Memory B cell (primary cell): ENCODE results near the gene VWC2.
"Not testable (repeated sequence)": the region's sequence is repeated elsewhere in the genome, so short reads cannot be mapped to it uniquely, and the experiment has no call there.

Source experiments
- ATAC-seq: fragments of 150-1000 bp; cut with Tn5 transposase; 2 replicates; pipeline ENCODE4 v1.10.0; 2021; ENCODE audit warnings: low read depth, mild to moderate bottlenecking, moderate library complexity
- DNase-seq, 2 donors: peaks; one replicate each; pipeline ENCODE4 v3.0.0; 2022; ENCODE audit warnings: low spot score in 2 of 2
- H3K27ac Mint-ChIP-seq: one replicate; pipeline ENCODE4 v1.8.0; 2022; ENCODE audit warnings: mild to moderate bottlenecking, moderate library complexity, mixed read lengths
- H3K27me3 Mint-ChIP-seq: one replicate; pipeline ENCODE4 v1.8.0; 2022; ENCODE audit warnings: mixed read lengths
- H3K36me3 Mint-ChIP-seq: one replicate; pipeline ENCODE4 v1.8.0; 2022; ENCODE audit warnings: mild to moderate bottlenecking, mixed read lengths
- H3K4me1 Mint-ChIP-seq: one replicate; pipeline ENCODE4 v1.8.0; 2022; ENCODE audit warnings: mixed read lengths
- H3K4me3 Mint-ChIP-seq: one replicate; pipeline ENCODE4 v1.8.0; 2022; ENCODE audit warnings: mild to moderate bottlenecking, moderate library complexity, mixed read lengths
- H3K9me3 Mint-ChIP-seq: one replicate; pipeline ENCODE4 v1.8.0; 2022; ENCODE audit warnings: mixed read lengths

The VWC2 gene

DNA sequence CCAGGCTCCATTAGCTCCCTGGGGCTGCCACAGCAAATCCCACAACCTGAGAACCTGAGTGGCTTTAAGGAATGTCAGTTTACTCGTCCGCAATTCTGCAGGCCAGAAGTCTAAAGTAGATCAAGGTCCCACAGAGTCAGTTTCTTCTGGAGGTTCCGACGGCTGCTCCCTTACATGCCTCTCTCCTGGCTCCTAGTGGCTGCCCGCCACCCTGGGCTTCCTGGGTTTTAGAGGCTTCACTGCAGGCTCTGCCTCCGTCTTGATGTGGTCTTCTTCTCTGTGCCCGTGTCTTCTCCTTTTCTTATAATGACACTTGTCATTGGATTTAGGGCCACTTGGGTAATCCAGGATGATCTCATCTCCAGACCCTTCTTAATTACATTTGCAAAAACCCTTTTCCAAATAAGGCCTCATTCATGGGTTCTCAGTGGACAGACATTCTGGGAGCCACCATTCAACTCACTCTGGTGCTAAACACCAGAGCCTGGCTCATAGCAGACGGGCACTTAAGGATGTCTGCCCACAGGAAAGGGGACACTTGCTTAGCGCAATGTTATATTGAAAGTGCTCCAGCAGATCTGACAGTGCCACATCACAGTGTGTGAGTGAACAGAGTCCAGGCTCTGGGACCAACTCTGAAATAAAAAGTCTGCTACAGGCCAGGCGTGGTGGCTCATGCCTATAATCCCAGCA lies 77.6 kb downstream of the VWC2 start:
- DNase-seq, result no peak
- H3K9me3 Mint-ChIP-seq, result peaks cover 1% of the 10 kb centered on the region
- no peaks in the 10 kb centered on the region for H3K4me1 Mint-ChIP-seq
- H3K4me3 Mint-ChIP-seq, result no peak overlapping the region
- no peak overlapping the region for H3K27ac Mint-ChIP-seq
- ATAC-seq, result no peak
- no peaks in the 10 kb centered on the region for H3K27me3 Mint-ChIP-seq
- H3K36me3 Mint-ChIP-seq, result no peaks in the 10 kb centered on the region

DNA sequence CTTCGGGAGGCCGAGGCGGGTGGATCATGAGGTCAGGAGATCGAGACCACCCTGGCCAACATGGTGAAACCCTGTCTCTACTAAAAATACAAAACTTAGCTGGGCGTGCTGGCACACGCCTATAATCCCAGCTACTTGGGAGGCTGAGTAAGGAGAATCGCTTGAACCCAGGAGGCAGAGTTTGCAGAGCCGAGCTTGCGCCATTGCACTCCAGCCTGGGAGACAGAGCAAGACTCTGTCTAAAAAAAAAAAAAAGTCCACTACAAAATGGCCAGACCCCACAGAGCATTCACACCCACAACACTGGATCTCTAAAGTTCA lies 78.1 kb downstream of the VWC2 start:
- ATAC-seq, H3K4me3 Mint-ChIP-seq, H3K4me1 Mint-ChIP-seq, H3K36me3 Mint-ChIP-seq, H3K27me3 Mint-ChIP-seq, H3K9me3 Mint-ChIP-seq, H3K27ac Mint-ChIP-seq, DNase-seq: not testable (repeated sequence)

DNA sequence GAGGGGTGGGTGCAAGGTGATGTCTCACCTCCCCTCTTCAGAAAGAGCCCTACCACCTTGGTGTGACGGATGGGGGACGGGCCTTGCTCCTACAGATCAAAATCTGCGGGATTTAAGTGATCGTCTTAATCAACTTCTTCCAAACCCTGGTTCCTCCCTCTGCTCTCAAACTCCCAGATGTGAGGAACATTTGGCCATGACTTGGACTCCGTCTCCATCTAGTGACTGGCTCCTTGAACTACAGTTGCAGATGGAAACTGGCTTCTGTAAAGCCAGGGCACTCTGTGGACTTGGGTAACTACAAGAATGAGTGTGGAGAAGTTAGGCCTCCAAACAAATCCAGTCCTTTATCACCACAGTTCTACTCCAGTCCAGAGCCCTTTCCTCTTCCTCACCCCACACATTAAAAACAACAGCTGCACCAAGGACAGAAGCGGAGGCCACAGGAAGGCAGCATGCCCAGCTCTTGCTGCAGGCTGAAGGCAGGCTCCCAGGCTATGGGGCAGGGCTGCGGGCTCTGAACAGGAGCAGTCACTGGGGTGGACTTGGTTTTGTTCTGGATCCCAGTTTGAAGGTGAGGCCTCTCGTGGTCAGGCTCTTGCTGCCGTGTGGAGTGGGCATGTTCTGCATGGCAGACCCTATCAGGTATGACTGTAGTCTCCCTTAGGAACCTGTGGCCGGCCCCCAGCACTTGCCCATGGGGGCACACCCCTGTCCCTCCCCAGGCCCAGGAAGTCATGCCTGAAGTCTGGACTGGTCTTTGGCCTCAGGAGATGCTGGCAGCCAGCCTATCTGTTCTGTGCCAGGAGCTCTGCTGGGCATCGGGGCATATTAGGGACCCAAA lies 79.4 kb downstream of the VWC2 start:
- Mint-ChIP-seq H3K27ac (no peak overlapping the region), H3K36me3 (no peaks in the 10 kb centered on the region), H3K27me3 (no peaks in the 10 kb centered on the region), H3K4me3 (no peak overlapping the region), H3K9me3 (peaks cover 1% of the 10 kb centered on the region), H3K4me1 (no peaks in the 10 kb centered on the region)
- ATAC-seq (no peak), DNase-seq (no peak)

DNA sequence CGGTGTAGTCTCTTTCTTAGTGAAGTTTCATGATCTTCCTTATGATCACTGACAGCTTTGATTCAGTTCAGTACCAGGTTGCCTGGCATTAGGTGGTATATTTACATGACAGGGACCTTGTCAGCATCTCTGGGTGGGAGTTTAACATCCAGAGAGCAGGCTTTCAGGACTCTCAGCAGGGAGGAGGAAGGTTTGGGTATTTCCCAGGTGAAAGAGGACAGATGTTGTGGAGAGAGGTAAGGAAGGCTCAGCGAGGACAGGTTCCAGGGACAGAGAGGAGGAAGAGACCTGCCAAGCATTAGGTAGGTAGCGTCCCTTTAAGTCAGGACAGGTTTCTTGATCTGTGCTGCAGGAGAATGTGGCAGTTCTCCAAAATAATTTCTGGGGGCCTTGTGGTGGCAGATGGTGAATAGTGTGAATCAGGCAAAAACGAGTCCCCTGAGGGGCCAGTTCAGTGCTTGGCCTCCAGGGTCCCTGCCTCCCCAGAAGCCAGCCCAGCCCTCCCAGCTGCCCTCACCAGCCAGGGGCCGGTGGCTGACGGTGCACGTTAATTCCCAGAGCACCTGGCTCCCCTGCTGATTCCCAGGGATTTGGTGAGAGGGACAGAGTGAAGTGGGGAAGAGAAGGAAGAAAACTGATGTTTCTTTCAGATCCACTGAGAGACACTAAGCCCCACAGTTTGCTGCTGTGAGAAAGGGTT lies 82.0 kb downstream of the VWC2 start:
- Mint-ChIP-seq H3K36me3 (no peaks in the 10 kb centered on the region), H3K27ac (no peak overlapping the region), H3K27me3 (no peaks in the 10 kb centered on the region), H3K4me3 (no peak overlapping the region), H3K4me1 (no peaks in the 10 kb centered on the region), H3K9me3 (peaks cover 3% of the 10 kb centered on the region)
- DNase-seq (no peak), ATAC-seq (no peak)

DNA sequence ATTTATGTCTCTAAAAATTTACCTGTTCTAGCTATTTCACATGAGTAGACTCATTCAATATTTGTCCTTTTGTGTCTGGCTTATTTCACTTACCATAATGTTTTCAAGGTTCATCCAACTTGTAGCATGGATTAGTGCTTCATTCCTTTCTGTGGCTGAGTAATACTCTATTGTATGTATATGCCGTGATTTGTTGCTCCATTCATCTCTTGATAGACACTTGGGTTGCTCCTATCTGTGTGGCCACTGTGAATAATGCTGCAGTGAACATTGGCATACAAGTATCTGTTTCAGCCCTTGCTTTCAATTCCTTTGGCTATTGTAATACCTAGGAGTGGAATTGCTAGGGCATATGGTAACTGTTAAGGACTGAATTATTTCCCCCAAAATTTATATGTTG lies 86.9 kb downstream of the VWC2 start:
- Mint-ChIP-seq H3K27ac (no peak overlapping the region), H3K27me3 (no peaks in the 10 kb centered on the region), H3K4me3 (no peak overlapping the region), H3K36me3 (no peaks in the 10 kb centered on the region), H3K9me3 (peaks cover 2% of the 10 kb centered on the region), H3K4me1 (no peaks in the 10 kb centered on the region)
- DNase-seq (no peak), ATAC-seq (no peak)

DNA sequence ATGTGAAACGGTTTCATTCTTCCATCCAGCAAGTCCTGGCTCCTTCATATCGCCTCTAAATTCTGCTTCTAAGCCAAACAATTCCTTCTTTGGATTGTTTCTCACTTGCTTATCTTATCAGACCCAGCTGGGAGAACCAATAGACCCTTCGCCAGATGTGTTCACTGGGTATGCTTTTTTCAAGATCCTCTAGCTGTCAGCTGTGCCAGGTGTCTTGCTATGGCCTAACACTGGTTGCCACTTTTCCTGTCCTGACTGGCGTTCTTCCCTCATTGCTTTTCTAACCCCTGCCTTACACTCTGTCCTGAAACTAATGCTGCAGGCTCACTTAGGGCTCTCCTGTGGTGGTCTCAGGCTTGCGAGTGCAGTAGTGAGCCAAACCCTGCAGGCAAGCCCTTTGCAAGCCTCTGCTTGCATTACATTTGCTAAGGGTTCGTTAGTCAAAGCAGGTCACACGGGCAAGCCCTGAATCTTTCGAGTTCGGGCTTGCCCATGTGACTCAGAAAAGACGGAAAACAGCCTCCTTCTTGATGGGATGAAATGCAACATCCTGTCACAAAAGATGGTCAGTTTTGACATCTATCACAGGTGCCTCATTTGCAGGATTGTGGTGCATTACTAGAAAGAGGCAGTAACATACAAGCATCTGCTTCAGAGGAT lies 92.8 kb downstream of the VWC2 start:
- H3K4me1 Mint-ChIP-seq, result no peaks in the 10 kb centered on the region
- H3K4me3 Mint-ChIP-seq, result no peak overlapping the region
- DNase-seq, result no peak
- H3K27ac Mint-ChIP-seq, result no peak overlapping the region
- no peaks in the 10 kb centered on the region for H3K36me3 Mint-ChIP-seq
- peaks cover 4% of the 10 kb centered on the region for H3K9me3 Mint-ChIP-seq
- peaks cover 2% of the 10 kb centered on the region for H3K27me3 Mint-ChIP-seq
- no peak for ATAC-seq

DNA sequence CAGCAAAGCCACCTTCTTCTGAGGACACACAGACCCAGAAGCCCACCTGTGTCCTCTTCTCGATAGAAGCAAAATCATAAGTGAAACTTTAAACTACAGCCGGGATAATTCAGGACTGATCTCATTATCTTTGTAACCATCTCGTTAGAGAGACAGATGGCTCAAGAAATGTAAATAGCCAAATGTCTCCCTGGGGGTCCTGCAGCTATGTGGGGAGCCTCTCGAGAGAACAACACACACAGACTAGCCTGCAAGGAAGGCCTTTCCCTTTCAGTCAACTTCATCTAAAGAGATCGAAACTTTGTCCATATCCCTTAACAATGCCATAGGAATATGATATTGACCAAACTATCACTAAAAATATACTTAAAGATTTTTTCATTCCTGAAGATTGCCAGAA lies 93.5 kb downstream of the VWC2 start:
- Mint-ChIP-seq H3K9me3 (peaks cover 4% of the 10 kb centered on the region), H3K36me3 (no peaks in the 10 kb centered on the region), H3K27ac (no peak overlapping the region), H3K4me3 (no peak overlapping the region), H3K4me1 (no peaks in the 10 kb centered on the region), H3K27me3 (peaks cover 2% of the 10 kb centered on the region)
- no peak for DNase-seq
- ATAC-seq, result no peak

DNA sequence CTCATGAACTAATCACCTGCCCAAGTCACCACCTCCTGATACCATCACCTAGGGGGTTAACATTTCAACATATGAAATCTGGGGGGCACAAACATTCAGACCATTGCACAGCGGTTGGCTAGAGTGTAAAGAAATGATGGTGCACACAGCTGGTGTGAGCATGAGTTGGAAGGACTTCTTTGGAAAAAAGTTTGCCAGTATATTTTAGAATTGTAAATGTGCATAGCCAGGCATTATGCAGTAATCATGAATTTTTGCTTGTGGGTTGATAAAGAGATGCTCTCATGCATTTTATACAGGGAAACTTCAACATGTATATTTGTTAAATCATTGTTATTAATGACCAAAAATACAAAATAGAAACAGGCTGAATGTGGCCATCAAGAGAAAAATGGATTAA lies 100.0 kb downstream of the VWC2 start:
- H3K36me3 Mint-ChIP-seq, result no peaks in the 10 kb centered on the region
- H3K4me1 Mint-ChIP-seq, result no peaks in the 10 kb centered on the region
- H3K27ac Mint-ChIP-seq, result no peak overlapping the region
- no peak overlapping the region for H3K4me3 Mint-ChIP-seq
- no peaks in the 10 kb centered on the region for H3K27me3 Mint-ChIP-seq
- DNase-seq (no peak), ATAC-seq (no peak)
- peaks cover 5% of the 10 kb centered on the region for H3K9me3 Mint-ChIP-seq

DNA sequence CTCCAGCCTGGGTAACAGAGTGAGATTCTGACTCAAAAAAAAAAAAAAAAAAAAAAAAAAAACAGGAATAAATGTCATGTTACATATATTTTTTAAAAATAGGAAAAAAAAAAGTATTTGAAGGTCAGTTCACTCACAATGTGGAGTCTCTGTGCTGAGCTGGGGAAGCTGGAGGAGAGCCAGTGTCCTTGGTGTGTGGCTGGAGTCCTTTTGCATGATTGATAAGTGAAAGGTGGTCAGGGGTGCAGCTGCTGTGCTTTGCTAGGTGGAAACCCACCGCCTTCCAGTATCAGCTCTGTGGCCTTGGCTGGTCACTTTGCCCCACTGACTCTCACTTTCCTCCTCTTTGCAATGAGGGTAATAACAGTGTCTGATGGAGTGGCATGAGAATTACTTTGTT lies 101.9 kb downstream of the VWC2 start:
- Mint-ChIP-seq H3K27ac (no peak overlapping the region), H3K4me3 (no peak overlapping the region), H3K4me1 (no peaks in the 10 kb centered on the region), H3K9me3 (peaks cover 1% of the 10 kb centered on the region), H3K36me3 (no peaks in the 10 kb centered on the region), H3K27me3 (no peaks in the 10 kb centered on the region)
- no peak for ATAC-seq
- DNase-seq, result no peak

DNA sequence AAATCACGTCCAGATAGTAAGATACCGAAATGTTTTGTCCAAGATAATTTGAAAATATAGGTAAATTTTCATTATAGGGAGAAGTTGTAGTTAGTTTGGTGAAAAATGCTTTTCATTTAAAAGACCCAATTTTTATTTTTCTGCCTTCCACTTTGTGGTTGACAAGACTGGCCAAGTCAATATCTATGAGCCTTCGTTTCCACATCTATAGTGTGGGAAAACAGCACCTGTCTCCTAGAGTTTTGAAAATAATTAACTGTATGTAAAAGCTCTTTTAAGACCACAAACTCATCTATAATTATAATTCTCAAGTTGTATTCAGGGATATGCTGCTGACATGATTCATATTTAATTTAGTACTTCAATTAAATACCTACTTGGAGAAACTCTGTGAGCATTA lies 102.8 kb downstream of the VWC2 start:
- H3K27me3 Mint-ChIP-seq, result no peaks in the 10 kb centered on the region
- peaks cover 1% of the 10 kb centered on the region for H3K9me3 Mint-ChIP-seq
- ATAC-seq (no peak), DNase-seq (no peak)
- no peak overlapping the region for H3K27ac Mint-ChIP-seq
- H3K4me3 Mint-ChIP-seq, result no peak overlapping the region
- H3K4me1 Mint-ChIP-seq, result no peaks in the 10 kb centered on the region
- H3K36me3 Mint-ChIP-seq, result no peaks in the 10 kb centered on the region

DNA sequence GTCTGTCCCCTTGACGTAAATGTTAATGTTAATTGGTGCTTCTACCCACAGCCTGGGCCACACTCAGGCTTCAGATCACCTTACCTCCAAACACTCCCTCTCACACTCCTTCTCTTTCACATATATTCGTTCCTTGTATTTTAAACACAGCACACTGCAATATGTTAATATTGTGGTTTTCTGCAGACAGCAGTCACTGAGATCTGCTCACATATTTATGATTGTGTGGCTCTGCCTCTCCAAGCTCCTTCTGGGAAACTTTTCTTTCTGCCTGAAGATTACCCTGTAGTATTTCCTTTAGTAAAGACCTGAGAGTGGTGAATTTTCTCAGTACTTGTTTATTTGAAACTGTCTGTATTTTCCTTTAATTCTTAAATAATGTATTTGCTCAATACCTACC lies 104.7 kb downstream of the VWC2 start:
- no peak for ATAC-seq
- no peaks in the 10 kb centered on the region for H3K4me1 Mint-ChIP-seq

DNA sequence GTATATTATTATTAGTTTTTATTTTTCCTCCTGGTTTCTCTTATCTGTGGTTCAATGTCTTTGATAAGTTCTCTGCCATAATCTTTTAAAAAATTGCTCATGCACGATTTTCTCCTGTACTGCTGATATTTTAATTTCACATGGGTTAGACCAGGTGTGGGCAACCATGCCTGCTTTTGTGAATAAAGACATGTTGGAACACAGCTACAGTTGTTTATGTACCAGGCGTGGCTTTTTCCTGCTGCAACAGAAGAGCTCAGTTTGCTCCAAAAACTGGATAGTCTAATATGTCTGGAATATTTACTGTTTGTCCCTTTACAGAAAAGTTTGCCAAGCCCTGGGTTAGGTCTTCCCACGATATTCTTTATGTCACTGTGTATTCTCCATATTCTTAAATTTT lies 105.2 kb downstream of the VWC2 start:
- H3K4me1 Mint-ChIP-seq, result no peaks in the 10 kb centered on the region
- DNase-seq, result no peak
- H3K9me3 Mint-ChIP-seq, result peaks cover 1% of the 10 kb centered on the region
- H3K27ac Mint-ChIP-seq, result no peak overlapping the region
- ATAC-seq, result no peak
- H3K4me3 Mint-ChIP-seq, result no peak overlapping the region
- H3K36me3 Mint-ChIP-seq, result no peaks in the 10 kb centered on the region
- H3K27me3 Mint-ChIP-seq, result peaks cover 3% of the 10 kb centered on the region

More for the DNA sequence above, 104.7 kb downstream of the VWC2 start:
- peaks cover 3% of the 10 kb centered on the region for H3K27me3 Mint-ChIP-seq
- no peak overlapping the region for H3K27ac Mint-ChIP-seq
- no peak for DNase-seq
- H3K9me3 Mint-ChIP-seq, result peaks cover 1% of the 10 kb centered on the region
- H3K36me3 Mint-ChIP-seq, result no peaks in the 10 kb centered on the region
- H3K4me3 Mint-ChIP-seq, result no peak overlapping the region

DNA sequence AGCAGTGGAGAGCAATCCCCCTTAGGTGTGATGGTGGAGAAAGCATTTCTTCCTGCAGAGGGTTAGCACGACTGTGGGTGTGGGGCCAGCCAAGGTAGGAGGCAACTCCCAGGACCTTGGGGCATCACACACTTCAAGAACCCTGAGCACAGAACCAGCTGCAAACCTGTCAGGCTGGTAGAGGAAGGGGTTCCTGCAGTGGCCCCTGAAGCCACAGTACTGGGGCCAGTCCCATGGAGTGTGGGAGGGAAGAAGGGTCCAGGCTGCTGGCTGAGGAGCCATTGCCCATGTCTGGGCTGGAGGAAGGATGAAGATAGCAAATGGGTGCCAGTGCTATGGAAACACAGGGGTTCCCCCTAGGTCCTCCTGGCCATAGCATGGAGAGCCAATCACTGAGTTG lies 110.5 kb downstream of the VWC2 start:
- Mint-ChIP-seq H3K9me3 (no peaks in the 10 kb centered on the region), H3K27ac (no peak overlapping the region)
- ATAC-seq, result no peak

DNA sequence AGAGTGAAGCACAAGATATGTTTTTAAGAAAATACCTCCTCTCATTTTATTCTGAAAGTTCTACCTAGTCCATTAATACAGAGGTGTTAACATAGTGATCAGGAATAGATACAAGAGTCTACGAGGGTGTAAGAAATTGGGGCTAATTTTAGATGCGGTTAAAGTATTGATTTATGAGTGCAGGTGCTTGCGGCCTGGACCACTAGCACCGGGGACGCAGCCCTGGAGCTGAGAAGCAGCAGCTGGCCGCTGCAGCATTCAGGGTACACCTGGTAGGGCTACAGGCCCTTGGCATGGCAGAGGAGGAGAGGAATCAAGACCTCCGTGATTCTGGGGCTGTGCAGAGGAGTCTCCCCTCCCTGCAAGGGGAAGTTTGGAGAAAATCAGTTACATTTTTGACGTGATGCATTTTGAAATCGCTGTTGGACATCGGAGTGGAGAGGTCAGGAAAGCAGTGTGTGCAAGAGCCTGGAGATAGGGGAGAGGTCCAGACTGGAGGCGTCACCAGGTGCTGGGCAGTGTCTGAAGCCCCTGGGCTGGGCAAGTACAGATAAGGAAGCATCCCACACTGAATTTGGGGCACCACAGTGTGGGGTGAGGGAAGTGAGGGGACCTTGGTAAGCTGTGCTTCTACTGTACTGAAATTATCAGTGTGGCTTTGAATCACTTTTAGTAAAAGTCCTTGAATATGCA lies 112.3 kb downstream of the VWC2 start:
- Mint-ChIP-seq H3K4me1 (no peaks in the 10 kb centered on the region), H3K27ac (no peak overlapping the region), H3K9me3 (no peaks in the 10 kb centered on the region), H3K27me3 (peaks cover 3% of the 10 kb centered on the region), H3K4me3 (no peak overlapping the region), H3K36me3 (no peaks in the 10 kb centered on the region)
- no peak for ATAC-seq
- no peak for DNase-seq

More for the DNA sequence above, 110.5 kb downstream of the VWC2 start:
- DNase-seq, result no peak
- H3K4me3 Mint-ChIP-seq, result no peak overlapping the region
- H3K4me1 Mint-ChIP-seq, result no peaks in the 10 kb centered on the region
- H3K36me3 Mint-ChIP-seq, result no peaks in the 10 kb centered on the region
- peaks cover 3% of the 10 kb centered on the region for H3K27me3 Mint-ChIP-seq
